ENCODE results near the gene BCAT1.

BCAT1 gene

DNA sequence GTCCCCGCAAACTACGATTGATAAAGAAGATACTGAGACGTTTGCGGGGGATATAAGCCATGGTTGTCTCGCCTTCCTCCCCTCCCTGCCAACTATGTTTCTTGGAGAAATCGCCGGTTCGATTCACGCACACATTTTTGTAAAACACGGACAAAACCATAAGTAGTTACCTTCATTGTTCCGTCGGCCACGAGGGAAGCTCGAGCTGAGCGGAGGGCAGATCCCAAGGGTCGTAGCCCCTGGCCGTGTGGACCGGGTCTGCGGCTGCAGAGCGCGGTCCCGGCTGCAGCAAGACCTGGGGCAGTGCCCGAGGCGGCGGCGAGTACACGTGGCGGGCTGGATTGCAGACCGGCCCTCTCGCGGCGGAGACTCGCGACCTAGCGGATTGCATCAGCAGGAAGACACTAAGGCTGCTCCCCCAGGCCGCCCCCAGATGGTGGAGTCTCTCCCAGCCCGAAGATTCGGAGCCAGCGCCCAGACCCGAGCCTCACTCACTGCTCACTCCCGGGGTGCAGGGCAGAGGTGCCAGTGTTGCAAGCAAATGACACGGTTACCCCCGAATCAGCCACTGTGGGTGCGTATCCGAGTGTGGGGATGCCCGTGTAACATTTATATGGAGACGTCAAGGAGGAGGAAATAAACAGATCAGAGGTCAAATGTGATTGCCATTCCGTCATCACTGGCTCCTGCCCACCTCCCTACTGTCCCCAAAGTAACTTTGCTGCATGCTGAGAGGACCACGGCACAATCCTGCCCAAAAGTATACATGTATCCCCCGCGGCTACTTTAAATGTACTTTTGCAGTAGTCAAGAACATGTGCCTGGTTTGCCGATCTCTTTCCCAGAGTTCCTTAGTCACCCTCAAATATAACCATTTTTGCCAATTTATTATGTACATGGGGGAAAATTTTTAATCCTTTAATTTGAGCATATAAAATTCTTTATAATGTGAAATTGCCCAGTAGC is at the start of gene BCAT1:
BCAT1 (minus strand) TSS at position 345 of the 966 bp plus-strand sequence; CDS start at position 176, 169 bp downstream.
- H3K4me1 Mint-ChIP-seq, result peaks cover 75% of the 10 kb centered on the region
- peaks cover 23% of the 10 kb centered on the region for H3K36me3 Mint-ChIP-seq (ENCODE audit: low read depth)
- peaks cover 27% of the 10 kb centered on the region for H3K27me3 Mint-ChIP-seq
- H3K27ac Mint-ChIP-seq, result peak within 1 kb of the TSS; percentile 98
- H3K9me3 Mint-ChIP-seq, result peaks cover 4% of the 10 kb centered on the region
- peak; percentile 47 for ATAC-seq
- peak within 1 kb of the TSS; percentile 93 for H3K4me3 Mint-ChIP-seq
- peak; percentile 65 for DNase-seq

GRCh38 chr12:24997970-24998582 is 49.2 kb upstream of the BCAT1 start:
- Mint-ChIP-seq H3K27me3 (no peaks in the 10 kb centered on the region), H3K27ac (peak overlapping the region; percentile 9), H3K4me3 (no peak overlapping the region), H3K4me1 (peaks cover 20% of the 10 kb centered on the region), H3K9me3 (no peaks in the 10 kb centered on the region), H3K36me3 (ENCODE audit: low read depth) (no peaks in the 10 kb centered on the region)
- DNase-seq (no peak), ATAC-seq (peak; percentile 77)

DNA sequence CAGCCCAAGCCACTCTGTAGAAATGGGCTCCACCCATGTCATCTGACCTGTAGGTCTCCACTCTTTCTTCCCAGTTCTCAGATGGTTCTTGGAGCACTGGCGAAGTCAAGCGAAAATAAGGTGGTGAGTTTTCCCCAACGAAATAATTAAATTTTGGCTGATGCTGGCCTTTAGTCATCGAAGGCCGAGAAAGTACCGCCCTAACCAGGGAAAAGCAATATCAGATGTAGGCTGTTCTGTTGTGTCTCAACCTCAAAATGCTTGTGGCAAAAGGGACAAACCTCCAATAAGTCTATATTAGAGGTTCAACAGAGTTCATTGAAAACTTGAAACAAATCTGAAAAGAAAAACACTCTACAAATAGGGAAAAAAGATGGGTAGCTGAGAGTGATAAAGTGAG is 48.6 kb upstream of the BCAT1 start:
- H3K27me3 Mint-ChIP-seq, result no peaks in the 10 kb centered on the region
- H3K36me3 Mint-ChIP-seq (ENCODE audit: low read depth), result no peaks in the 10 kb centered on the region
- no peak overlapping the region for H3K4me3 Mint-ChIP-seq
- H3K4me1 Mint-ChIP-seq, result peaks cover 20% of the 10 kb centered on the region
- no peak for ATAC-seq
- H3K9me3 Mint-ChIP-seq, result no peaks in the 10 kb centered on the region
- no peak for DNase-seq
- peak overlapping the region; percentile 9 for H3K27ac Mint-ChIP-seq

- ATAC-seq (no peak), DNase-seq (no peak)
- Mint-ChIP-seq H3K27ac (no peak overlapping the region), H3K36me3 (ENCODE audit: low read depth) (no peaks in the 10 kb centered on the region), H3K27me3 (no peaks in the 10 kb centered on the region), H3K4me3 (no peak overlapping the region), H3K9me3 (no peaks in the 10 kb centered on the region), H3K4me1 (peaks cover 20% of the 10 kb centered on the region)
Observed at GRCh38 chr12:24996820-24997219, 47.9 kb upstream of the BCAT1 start.

DNA sequence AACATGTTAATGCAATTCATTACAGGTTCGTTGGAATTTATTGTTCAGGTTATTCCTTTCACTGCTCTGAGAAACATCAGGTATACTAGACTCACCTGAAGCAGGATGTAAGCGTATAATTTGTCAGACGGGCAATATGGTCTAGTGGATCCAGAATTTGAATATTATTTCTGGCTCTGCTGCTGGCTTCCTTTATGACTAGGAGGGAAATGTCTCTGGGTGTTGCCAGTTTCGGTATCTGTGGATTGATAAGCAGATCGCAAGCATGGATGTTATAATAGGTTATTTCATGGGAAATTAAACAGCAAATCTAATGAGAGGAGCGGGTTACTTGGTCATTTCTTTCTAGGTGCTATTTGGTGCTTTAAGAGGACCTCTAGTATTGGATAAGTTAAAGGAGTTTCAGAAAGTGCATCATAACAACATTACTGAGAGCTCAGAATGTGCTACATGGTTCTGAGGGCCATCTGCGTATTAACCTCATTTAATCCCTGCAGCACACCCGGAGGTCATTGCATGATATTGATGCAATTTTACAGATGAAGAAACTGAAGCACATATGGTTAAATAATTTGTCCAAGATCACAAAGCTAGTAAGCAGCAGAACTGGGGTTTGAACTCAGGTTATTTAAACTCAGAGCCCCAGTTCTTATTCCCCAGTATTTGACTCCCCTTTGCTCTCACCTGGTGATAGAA is 47.3 kb upstream of the BCAT1 start:
- no peaks in the 10 kb centered on the region for H3K9me3 Mint-ChIP-seq
- peak overlapping the region; percentile 8 for H3K27ac Mint-ChIP-seq
- no peak for ATAC-seq
- H3K4me3 Mint-ChIP-seq, result no peak overlapping the region
- H3K27me3 Mint-ChIP-seq, result no peaks in the 10 kb centered on the region
- no peaks in the 10 kb centered on the region for H3K36me3 Mint-ChIP-seq (ENCODE audit: low read depth)
- H3K4me1 Mint-ChIP-seq, result peaks cover 20% of the 10 kb centered on the region
- DNase-seq, result no peak

DNA sequence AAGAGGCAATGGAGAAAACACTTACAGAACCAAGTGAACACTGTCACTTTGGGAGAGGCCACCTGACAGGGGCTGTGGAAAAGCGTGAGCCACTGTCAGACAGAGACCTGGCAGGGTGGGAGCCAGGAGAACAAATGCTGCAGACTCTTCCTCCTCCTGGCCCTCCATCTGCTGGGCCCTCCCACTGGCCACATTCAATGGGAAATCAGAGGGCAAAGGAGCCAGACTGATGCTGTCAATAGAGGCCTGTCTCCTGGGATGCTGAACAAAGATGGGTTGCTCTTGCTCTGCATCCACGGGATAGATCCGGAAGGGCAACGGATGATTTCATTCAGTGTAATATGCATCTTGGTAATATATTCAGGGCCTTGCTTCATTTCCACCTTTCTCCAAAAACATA is 44.9 kb upstream of the BCAT1 start:
- H3K27ac Mint-ChIP-seq, result no peak overlapping the region
- ATAC-seq (no peak), DNase-seq (no peak)

GRCh38 chr12:24991209-24992049 is 42.5 kb upstream of the BCAT1 start:
- no peak for DNase-seq

More for the DNA sequence above, 44.9 kb upstream of the BCAT1 start:
- Mint-ChIP-seq H3K4me1 (peaks cover 20% of the 10 kb centered on the region), H3K9me3 (no peaks in the 10 kb centered on the region), H3K4me3 (no peak overlapping the region), H3K36me3 (ENCODE audit: low read depth) (no peaks in the 10 kb centered on the region), H3K27me3 (peaks cover 5% of the 10 kb centered on the region)

GRCh38 chr12:24989216-24989615 is 40.3 kb upstream of the BCAT1 start:
- ATAC-seq (no peak), DNase-seq (no peak)
- H3K27me3 Mint-ChIP-seq, result peaks cover 5% of the 10 kb centered on the region
- no peaks in the 10 kb centered on the region for H3K36me3 Mint-ChIP-seq (ENCODE audit: low read depth)
- H3K27ac Mint-ChIP-seq, result no peak overlapping the region
- no peaks in the 10 kb centered on the region for H3K9me3 Mint-ChIP-seq
- H3K4me3 Mint-ChIP-seq, result no peak overlapping the region
- no peaks in the 10 kb centered on the region for H3K4me1 Mint-ChIP-seq

More at GRCh38 chr12:24991209-24992049, 42.5 kb upstream of the BCAT1 start:
- Mint-ChIP-seq H3K4me3 (no peak overlapping the region), H3K27ac (no peak overlapping the region), H3K27me3 (peaks cover 5% of the 10 kb centered on the region), H3K4me1 (peaks cover 4% of the 10 kb centered on the region), H3K36me3 (ENCODE audit: low read depth) (no peaks in the 10 kb centered on the region), H3K9me3 (no peaks in the 10 kb centered on the region)
- ATAC-seq, result peak; percentile 77

DNA sequence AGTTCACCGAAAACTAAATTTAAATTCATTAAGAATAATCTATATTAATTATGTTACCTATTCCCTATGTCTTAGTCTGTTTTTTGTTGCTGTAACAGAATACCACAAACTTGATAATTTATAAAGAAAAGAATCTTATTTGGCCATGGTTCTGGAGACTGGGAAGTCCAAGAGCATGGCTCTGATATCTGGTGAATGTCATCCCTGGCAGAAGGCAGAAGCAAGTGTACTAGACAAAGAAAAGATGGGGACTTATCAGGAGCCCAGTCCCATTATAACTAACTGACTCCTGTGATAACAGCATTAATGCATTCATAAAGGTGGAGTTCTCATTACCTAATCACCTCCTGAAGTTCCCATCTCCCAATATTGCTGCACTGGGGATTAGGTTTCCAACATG is 33.3 kb upstream of the BCAT1 start:
- H3K27ac Mint-ChIP-seq, result no peak overlapping the region

GRCh38 chr12:24979976-24980730 is 31.3 kb upstream of the BCAT1 start:
- no peaks in the 10 kb centered on the region for H3K36me3 Mint-ChIP-seq (ENCODE audit: low read depth)
- no peaks in the 10 kb centered on the region for H3K27me3 Mint-ChIP-seq
- H3K27ac Mint-ChIP-seq, result no peak overlapping the region
- H3K9me3 Mint-ChIP-seq, result peaks cover 4% of the 10 kb centered on the region
- ATAC-seq (no peak), DNase-seq (no peak)
- no peak overlapping the region for H3K4me3 Mint-ChIP-seq
- H3K4me1 Mint-ChIP-seq, result no peaks in the 10 kb centered on the region

More for the DNA sequence above, 33.3 kb upstream of the BCAT1 start:
- no peak for DNase-seq
- Mint-ChIP-seq H3K27me3 (no peaks in the 10 kb centered on the region), H3K4me3 (no peak overlapping the region), H3K4me1 (no peaks in the 10 kb centered on the region), H3K9me3 (peaks cover 4% of the 10 kb centered on the region), H3K36me3 (ENCODE audit: low read depth) (no peaks in the 10 kb centered on the region)
- ATAC-seq, result no peak

GRCh38 chr12:24979329-24979728 is 30.4 kb upstream of the BCAT1 start:
- no peak for ATAC-seq
- no peaks in the 10 kb centered on the region for H3K4me1 Mint-ChIP-seq
- no peak overlapping the region for H3K4me3 Mint-ChIP-seq
- no peak for DNase-seq
- peaks cover 4% of the 10 kb centered on the region for H3K9me3 Mint-ChIP-seq
- no peak overlapping the region for H3K27ac Mint-ChIP-seq
- H3K36me3 Mint-ChIP-seq (ENCODE audit: low read depth), result no peaks in the 10 kb centered on the region
- H3K27me3 Mint-ChIP-seq, result no peaks in the 10 kb centered on the region

- no peak for ATAC-seq
- Mint-ChIP-seq H3K4me1 (no peaks in the 10 kb centered on the region), H3K27ac (no peak overlapping the region), H3K4me3 (no peak overlapping the region), H3K9me3 (peaks cover 4% of the 10 kb centered on the region), H3K27me3 (no peaks in the 10 kb centered on the region), H3K36me3 (ENCODE audit: low read depth) (no peaks in the 10 kb centered on the region)
- DNase-seq, result no peak
Observed at GRCh38 chr12:24977711-24978110, 28.8 kb upstream of the BCAT1 start.

DNA sequence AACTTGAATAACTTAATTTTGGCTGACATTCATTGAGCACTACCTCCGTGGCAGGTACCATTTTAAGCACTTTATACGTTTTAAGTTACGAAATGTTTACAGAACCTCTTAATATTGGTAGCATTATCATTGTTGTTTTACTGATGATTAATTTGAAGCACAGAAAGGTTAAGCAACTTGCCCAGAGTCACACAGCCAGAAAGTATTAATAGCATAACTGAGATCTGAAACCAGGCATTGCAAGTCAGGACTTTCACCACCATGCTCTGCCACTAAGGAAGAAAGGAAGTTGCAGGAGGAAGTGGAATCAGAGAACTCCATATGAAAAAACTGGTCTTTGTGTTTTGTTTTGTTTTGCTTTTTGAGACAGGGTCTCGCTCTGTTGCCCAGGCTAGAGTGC is 28.2 kb upstream of the BCAT1 start:
- Mint-ChIP-seq H3K36me3 (ENCODE audit: low read depth) (no peaks in the 10 kb centered on the region), H3K27me3 (no peaks in the 10 kb centered on the region), H3K4me1 (no peaks in the 10 kb centered on the region), H3K4me3 (no peak overlapping the region), H3K27ac (no peak overlapping the region), H3K9me3 (no peaks in the 10 kb centered on the region)
- ATAC-seq, result no peak
- DNase-seq, result no peak
